HT1080 (cell line): ENCODE data around the gene NOP53. TPM values are rescaled to one million over a fixed set of nuclear protein-coding genes. Genes with fewer than 3 reads are reported as not detected.
"Not testable (repeated sequence)": the region's sequence is repeated elsewhere in the genome, so short reads cannot be mapped to it uniquely, and the experiment has no call there.

Source experiments
- DNase-seq: peaks from one replicate; pipeline ENCODE4 v3.0.0-alpha.2; 2015; ENCODE audit warnings: low read depth
- small RNA-seq: library from RNA; depleted of rRNA; stranded (forward); fragments of <200 nt; gene quantifications from one replicate; pipeline ENCODE3, GENCODE V24; 2014
- total RNA-seq: library from RNA; depleted of rRNA; stranded (reverse); fragments of >200 nt; shearing (Covaris generic); gene quantifications from 2 replicates; pipeline ENCODE4 v1.2.3, GENCODE V29; 2014; rRNA removed

The NOP53 gene
- total RNA-seq, 1 experiment from 2014 or later, result 111 TPM

DNA sequence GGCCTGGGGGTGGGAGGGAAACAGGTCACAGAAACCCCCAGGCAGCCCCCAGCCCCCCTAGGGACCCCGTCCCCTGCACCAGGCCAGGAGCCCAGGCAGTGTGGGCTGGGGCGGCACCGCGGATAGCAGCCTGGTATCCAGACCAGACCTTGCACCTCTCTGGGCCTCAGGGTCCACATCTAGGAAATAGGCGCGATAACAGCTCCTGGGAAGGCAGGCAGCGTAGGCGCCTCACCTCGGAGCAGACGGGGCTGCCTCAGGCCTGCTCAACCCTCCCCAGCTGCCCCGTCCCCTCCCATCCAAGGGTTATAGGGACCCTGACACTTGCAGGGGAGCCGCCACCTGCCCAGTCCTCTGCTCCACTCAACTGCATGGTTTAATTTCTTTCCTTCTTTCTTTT, 58.3 kb downstream of the NOP53 start:
- DNase-seq, result not testable (repeated sequence)

DNA sequence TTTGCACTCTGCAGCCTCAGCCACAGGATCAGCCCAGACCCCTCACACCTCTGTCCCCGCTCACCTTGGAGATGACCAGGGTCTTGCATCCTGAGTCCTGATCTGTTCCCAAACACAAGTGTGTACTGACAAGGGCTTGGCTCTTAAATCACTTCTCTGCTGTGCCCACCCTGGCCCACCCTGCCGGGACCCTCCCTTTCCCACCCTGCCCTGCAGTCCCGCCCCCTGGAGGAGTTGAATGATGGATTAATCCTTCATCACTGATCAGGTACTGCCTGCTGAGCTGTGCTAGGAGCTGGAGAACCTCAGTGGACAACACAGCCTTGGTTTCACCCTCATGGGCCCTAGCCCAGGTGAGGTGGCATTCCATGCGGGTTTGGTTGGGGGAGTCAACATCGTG, 59.1 kb downstream of the NOP53 start, which contains the start of gene TPRX1:
Gene TPRX1, minus strand, starts transcription at position 101 of the 400 bp plus-strand sequence. Its CDS starts 12 bp downstream, at position 89.
- not testable (repeated sequence) for DNase-seq

DNA sequence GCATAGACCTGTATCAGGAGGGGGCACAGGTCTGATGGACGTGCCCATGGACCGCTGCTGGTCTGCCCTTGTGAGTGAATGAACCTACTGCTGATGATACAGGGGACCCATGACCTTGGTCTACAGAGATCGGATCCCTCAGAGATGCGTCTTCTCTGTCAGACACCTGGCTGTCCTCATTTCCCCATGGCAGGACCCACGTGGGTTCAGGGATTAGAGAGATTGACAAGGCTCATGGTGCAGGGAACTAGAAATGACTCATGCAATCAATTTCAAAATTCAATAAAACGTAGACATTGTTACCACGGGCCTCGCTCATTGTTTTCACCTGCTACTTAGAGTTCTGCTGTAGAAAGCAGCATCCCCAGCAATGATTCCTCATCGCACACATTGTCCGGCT, 60.0 kb downstream of the NOP53 start:
- no peak for DNase-seq

DNA sequence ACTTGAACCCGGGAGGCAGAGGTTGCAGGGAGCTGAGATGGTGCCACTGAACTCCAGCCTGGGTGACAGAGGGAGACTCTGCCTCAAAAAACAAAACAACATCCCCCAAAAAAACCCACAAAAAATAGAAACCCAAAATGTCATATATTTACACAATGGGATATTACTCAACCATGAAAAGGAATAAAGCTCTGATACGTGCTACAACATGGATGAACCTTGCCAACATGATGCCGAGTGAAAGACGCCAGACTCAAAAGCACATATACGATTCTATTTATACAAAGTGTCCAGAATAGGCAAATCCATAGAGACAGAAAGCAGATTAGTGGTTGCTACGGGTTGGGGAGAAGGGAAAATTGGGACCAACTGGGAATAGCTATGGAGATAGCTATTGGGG, 61.1 kb downstream of the NOP53 start:
- no peak for DNase-seq

Small RNA genes within 50 kb of the gene (small RNA-seq; reads per million reads assigned to genes)
- gene AC008745.1 (not detected), gene SNORD23 (not detected)

Other genes starting within 250 kb of the NOP53 start
- gene NAPA, start 230.5 kb upstream of the NOP53 start, total RNA-seq, result 74.4 and 89.0 TPM in 2 replicates
- gene ZNF541, start 172.4 kb upstream of the NOP53 start, total RNA-seq, result not detected in 2 replicates
- 0.68 and 2.3 TPM in 2 replicates for gene BICRA, start 136.4 kb upstream of the NOP53 start, total RNA-seq
- 28.4 and 36.2 TPM in 2 replicates for gene EHD2, start 32.1 kb upstream of the NOP53 start, total RNA-seq
- gene SELENOW, start 33.2 kb downstream of the NOP53 start, total RNA-seq, result 124 and 165 TPM in 2 replicates
- not detected in 2 replicates for gene TPRX1, start 59.0 kb downstream of the NOP53 start, total RNA-seq
- not detected in 2 replicates for gene CRX, start 76.4 kb downstream of the NOP53 start, total RNA-seq
- gene TPRX2, start 113.7 kb downstream of the NOP53 start, total RNA-seq, result not detected in 2 replicates
- not detected in 2 replicates for gene SULT2A1, start 140.8 kb downstream of the NOP53 start, total RNA-seq
- gene BSPH1, start 246.6 kb downstream of the NOP53 start, total RNA-seq, result not detected in 2 replicates
- gene ELSPBP1, start 249.1 kb downstream of the NOP53 start, total RNA-seq, result not detected in 2 replicates